HG02678 (cell line): ENCODE measurements around the gene AQP5.

ENCODE experiments used
- ATAC-seq: cut with Tn5 transposase; IDR thresholded peaks from one replicate; pipeline ENCODE4 v1.9.1; 2021; ENCODE audit warnings: mild to moderate bottlenecking, moderate library complexity; ENCODE audit not compliant: unreplicated experiment

AQP5 gene

DNA sequence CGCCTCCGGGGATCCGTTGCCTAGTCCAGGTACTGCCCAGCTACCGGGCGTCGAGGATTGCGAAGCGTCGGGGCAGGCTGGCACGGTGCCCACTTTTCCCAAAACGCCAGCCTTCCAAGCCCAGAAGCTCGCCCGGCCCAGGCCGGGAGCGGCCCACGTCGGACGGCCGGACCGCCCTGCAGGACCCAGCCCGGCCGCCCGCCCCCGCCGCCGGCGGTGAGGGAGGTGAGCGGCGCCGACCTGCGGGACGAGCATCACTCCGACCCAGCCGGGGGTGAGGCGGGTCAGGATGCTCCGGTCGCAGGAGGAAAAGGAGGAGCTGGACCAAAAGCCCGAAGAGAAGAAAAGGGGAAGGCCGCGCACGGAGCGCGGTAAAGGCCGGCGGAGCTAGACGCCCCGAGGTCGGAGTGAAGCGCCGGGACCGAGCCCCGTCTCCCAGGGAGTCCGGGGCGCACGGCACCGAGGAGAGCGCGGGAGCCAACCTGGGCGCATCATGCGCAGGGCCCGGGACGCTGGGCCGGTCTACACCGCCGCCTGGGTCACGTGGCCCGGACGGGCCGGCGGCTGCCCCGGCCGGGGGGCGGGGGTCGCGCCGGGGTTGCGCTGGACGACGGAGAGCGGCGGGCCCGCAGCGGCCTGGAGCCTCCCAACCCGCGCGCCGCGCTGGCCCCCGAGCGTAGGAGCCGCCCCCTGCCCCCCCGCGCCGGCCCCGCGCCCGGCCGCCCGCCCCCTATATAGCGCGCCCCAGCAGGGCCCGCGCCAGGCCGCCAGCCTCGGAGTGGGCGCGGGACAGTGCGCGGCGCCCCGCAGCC lies at the start of gene AQP5:
Gene AQP5, plus strand, starts transcription at position 762 of the 812 bp plus-strand sequence. CDS start 146 bp downstream, outside the sequence.
- ATAC-seq = no peak

DNA sequence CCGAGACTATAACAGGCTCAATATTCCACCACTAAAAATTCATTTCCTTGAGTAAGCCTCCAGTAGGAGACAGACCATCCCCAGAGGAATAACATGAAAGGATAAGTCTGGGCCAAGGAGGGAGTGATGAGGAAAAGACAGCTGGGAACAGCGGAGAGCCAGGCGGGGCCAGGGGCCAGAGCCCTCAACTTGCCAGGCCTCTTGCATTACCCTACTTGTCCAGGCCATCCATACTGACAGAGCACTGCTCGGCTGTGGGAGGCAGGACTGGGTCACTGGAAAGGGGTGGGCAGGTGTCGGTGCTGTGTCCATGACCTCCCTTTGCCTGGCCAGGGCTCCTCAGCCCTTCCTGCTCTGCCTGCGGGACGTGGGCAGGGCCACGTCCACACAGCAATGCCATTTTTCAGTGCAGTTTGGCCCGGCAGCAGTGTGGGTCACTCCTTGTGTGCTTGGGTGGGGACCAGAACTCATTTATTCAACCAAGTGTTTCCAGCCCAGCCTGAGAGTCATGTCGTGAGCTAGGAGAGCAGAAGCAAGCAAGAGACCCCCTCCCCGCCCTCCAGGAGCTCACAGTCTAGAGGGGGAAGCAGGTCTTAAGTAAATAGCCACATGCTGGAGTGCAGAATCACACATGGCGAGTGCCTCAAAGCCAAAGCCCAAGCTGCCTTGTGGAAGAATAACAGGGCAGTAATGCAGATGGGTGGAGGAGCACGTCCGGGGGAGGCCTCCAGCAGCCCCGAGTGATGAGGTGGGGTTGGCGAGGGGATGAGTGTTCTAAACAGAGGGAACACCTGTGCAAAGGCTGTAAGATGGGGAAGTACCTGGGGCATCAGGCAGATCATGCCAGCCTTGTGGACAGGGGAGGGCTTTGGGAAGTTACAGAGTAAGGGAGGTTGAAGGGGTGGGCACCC lies 49.1 kb upstream of the AQP5 start:
- no peak for ATAC-seq

DNA sequence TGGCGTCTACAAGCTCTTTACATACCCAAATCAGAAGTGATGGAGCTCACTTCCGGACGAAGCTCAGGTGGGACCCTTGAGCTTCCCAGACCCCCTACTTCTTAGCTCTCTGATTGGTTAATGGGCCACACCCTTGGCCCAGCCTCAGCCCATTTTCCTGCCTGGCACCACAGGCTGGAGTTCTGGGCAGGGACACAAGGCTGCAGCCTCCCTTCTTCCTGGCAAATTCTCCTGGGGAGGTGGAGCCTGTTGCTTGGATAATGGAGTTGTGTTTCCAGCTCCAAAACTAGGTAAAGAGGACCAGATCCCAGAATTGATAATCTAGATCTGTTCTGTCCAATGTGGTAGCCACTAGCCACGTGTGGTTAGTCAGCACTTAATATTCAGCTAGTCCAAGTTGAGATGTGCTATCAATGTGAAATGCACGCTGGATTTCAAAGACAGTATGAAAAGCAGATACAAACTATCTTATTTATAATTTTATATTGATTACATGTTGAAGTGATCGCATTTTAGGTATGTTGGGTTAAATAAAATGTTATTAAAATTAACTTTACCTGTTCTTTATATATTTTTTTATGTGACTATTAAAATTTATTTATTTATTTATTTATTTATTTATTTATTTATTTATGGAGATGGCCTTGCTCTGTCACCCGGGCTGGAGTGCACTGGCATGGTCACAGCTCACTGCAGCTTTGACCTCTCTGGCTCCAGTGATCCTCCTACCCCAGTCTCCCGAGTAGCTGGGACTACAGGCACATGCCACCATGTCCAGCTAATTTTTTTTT lies 45.3 kb upstream of the AQP5 start:
- ATAC-seq = no peak

DNA sequence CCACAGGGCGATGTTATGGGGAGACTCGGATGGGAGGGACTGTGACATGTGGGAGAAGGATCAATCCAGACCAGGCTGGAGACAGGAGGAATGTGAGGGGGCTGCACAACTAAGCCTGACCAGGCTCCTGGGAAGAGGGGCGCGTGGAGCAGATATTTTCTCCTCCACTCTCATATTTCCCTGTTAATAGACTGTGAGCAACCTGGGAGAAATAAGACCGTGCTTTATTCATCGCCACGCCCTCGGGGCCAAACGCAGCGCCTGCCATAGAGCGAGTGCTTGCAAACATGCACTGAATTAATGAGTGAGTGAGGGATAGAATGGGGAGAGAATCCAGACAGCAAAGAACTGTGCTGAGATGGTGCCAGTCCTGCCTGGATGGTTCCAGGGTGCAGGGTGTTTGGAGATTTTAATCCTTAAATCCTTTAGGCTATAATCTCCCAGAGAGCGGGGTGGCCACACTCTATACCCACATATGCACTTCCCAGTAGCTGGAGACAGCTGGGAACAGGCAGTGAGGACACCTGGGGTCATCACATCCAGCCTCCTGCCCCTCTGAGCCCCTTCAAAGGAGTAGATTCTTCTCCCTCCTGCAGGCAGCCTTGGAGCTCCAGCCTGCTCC lies 44.4 kb upstream of the AQP5 start:
- no peak for ATAC-seq

DNA sequence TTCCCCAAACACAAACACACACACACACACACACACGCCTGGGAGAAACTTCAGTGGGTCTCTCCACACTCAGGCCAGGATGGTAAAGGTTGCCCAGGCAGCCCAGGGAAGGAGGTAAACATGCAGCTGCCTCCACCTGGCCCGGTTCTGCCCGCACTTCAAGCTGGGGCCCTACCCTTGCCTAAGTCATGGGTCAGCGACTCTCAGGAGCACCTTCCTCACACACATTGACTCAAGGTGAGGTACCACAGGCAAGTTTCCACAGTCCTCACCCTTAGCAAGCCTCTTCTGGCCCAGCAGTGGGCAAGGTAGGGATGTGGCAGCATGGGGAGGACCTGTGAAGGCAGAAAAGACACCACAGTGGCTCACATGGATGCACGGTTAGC lies 43.9 kb upstream of the AQP5 start:
- no peak for ATAC-seq

DNA sequence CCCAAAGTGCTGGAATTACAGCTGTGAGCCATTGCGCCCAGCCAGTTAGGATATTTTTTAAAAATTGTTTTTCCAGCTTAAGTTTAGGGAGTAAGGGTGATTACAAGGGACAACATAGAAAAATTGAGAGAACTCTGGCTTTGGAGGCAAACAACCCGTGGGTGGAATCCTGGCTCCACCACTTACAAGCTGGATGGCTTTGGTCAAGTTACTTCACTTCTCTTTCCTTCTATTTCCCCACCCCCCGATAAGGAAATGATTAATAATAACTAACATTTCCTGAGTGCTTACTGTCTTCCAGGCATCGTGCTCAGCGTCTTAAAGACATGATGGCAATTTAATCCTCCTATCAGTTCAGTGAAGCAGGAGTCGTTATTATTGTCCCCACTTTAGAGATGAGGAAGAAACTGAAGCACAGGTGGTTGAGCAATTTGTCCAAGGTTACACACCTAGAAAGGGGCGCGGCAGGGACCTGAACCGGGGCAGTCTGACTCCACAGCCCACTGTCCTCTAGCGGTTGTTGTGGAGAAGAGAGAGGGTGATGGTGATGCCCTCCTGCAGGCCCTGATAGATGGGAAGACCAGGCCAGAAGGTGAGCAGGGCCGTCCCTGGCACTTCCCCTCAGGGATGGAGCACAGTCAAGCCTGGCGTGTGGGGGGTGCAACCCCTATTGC lies 41.3 kb upstream of the AQP5 start:
- no peak for ATAC-seq

DNA sequence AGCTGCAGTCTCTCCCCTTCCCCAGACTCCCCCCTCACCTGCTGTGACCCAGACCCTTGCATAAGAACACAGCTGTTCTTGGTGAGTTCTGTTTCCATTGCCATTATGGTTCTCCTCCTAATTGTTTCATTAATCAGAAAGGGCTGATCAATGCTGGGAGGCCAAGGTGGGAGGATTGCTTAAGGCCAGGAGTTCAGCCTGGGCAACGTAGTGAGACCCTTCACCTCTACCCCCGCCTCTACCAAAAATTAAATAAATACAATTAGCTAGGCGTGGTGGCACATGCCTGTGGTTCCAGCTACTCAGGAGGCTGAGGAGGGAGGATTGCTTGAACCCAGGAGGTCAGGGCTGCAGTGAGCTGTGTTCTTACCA lies 40.8 kb upstream of the AQP5 start:
- ATAC-seq = no peak

DNA sequence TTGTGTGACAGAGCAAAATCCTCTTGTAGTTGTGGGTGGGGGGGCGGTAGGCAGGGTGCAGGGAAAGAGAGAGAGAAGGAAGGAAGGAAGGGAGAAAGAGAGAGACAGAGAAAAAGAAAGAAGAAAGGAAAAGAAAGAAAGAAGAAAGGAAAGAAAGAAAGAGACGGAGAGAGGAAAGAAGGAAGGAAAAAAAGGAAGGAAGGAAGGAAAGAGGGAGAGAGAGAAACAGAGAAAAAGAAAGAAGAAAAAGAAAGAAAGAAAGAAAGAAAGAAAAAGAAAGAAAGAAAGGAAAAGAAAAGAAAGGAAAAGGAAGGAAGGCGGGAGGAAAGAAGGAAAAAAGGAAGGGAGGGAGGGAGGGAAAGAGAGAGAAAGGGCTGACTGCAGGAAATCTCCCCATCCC lies 40.4 kb upstream of the AQP5 start:
- no peak for ATAC-seq

DNA sequence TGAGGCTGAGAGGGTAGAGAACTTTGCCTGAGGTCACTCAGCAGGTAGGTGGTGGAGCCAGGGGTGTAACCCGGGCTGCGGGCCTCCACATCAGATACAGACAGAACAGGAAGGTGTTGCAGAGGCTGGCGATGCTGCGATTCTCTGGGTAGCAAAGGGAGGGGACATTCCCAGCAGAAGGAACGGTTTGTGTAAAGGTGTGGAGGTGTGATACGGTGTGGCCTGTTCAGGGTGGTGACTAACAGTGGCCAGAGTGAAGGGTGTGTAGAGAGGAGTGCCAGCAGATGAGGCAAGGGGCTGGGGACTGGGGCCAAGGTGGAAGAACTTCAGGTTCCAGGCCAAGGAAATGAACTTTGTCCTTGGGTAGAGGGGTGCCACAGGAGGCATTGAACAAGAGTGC lies 39.7 kb upstream of the AQP5 start:
- no peak for ATAC-seq

DNA sequence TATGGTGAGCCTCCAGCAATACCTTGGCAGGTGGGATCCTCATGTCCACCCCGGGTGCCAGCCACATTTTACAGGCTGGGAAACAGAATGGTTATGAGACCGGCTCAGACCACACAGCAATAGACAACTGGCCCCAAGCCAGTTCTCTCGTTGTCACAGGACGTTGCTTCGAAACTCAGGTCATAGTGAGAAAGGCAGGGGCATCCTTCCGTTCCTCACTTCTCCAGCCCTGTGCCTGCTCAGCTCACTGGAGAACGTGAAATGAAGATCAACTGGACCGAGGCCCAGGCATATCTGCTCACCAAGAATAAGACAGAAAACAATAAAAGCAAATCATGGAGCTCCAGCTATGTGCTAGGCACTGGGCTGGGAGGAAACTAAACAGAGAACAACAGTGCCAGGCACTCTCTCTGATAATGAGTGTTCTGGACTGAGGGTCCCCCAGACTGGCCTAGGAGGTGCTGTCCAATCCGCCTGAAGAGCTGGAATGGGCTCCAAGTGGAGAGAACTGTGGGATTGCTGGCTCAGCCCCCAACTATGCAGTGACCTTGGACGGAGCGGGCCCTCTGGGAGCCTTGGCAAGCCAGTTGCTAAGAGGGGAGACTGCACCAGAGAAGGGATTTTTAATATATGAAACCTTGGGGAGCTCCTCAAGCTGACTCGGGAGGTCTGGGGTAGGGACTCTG lies 39.2 kb upstream of the AQP5 start:
- no peak for ATAC-seq

DNA sequence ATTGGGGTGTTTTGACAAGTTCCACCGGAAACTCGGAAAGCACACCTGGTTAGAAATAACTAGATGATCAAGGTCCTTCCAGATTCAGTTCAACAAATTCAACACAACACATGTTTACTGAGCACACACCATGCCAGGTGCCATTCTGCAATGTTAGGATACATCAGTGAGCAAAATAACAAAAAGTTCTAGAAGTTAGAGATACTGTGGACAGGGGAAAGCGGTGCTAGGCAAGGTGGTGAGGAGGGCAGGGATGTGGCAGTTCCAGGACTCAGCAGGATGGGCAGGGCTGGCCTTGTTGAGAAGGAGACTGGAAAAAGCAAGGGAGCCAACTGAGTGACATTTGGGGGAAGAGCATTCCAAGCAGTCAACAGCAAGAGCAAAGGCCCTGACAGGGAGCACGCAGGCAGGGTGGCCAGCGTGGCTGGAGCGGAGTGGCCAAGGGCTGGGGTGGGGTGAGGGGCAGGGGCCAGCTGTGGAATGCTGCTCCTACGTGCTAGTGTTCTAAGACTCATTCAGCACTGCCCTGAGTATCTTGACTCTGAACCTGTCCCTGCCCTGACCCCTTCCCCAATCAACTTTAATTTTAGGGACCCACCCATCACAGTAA lies 38.5 kb upstream of the AQP5 start:
- ATAC-seq = no peak

DNA sequence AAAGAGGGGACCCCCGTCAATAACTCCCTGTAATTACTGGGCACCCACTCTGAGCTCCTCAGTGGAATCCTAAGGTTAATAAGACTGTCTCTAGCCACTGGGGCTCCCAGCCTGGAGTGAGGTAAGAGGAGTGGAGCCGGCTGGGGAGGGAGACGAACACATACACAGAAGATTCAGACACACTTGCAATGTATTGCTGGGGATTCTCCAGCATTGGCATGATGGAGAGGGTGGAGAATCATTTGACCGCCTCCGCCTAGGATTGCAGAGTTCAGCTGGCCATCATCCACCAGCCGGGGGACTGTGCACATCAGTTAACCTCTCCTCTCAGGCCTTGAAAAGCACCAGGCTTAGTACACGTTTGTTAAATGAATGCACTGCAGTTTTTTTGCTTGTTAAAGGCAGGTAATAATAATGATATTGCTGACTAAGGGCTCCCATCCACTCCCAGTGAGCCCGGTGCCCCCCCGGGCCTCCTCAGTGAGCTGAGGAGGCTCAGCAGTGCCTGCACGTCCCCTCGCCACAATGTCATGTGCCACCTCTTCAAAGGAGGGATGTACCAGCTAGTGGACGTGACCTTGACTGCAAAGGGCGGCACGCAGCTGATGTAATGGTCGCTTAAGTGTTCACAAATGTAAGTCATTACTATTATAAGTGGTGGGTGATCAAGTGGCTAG lies 37.7 kb upstream of the AQP5 start:
- ATAC-seq = no peak

DNA sequence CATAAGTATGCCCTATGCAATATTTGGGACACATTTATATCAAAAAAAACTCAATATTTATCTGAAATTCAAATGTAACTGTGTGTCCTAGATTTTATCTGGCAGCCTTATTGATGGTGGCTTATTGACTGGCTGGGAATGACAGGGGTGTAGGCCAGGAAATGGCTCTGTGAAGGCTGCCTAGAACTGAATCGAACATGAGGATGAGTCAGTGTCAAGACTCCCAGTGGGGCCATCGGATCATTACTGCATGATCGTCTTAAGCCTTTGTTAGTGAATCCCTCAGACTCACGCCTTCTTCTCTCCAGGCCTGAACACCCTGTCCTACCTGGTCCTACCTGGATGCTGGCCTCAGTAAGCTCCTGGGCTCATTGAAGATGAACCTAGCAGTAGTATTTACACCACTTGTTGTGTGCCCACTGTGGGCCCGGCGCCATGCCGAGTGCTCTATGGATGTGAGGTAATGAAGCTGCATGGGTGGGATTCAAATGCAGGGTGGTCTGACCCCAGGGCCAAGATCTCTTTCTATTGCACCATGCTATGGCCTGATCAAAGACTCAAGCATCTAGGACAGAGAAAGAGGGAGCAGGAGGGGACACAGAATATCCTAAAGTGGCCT lies 36.9 kb upstream of the AQP5 start:
- no peak for ATAC-seq

DNA sequence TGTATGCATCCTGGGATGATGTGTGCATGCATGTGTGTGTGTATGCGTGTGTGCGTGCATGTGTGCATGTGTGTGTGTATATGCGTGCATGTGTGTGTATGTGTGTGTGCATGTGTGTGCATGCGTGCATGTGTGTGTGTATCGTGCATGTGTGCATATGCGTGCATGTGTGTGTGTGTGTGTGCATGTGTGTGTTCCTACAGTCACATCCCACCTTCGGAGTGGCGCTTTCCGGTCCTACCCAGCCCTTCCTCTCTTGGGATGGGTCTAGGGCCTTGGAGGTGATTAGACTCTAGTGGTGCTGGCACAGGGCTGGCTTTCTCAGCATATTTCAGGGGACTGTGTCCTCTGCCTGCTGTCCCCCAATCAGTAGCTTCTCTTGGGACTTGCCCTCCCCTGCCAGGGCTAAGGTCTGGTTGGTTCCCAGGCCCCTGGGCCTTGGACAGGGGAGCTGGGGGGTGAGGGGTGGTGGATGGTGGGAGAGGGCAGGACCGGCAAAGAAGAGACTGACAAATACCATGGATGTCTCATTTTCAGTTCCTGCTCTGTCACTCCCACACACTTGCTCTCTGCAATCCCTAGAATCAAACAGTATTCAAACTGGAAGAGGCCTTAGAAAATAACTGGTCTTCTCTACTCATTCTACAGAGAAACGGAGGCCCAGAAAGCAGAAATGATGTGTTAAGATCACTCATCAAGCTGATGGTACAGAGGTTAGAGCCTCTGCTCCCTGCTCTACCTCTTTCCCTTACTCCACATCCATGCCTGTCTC lies 36.1 kb upstream of the AQP5 start:
- no peak for ATAC-seq

DNA sequence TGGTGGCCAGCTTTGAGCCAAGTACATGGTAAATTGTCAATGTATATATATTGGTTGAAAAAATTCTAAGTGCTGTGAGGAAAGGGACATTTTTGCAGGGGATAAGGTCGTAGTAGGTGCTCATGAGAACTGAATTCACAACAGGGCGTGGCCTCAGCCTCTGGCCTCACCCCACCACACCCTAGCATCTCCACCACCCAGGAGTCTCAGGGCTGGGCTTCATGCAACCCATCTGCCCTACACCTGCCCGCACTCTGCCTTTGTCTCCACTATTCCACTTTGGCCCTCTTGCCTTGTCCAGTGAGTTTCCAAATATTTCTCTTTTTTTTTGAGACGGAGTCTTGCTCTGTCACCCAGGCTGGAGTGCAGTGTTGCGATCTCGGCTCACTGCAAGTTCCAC lies 33.2 kb upstream of the AQP5 start:
- ATAC-seq = no peak

DNA sequence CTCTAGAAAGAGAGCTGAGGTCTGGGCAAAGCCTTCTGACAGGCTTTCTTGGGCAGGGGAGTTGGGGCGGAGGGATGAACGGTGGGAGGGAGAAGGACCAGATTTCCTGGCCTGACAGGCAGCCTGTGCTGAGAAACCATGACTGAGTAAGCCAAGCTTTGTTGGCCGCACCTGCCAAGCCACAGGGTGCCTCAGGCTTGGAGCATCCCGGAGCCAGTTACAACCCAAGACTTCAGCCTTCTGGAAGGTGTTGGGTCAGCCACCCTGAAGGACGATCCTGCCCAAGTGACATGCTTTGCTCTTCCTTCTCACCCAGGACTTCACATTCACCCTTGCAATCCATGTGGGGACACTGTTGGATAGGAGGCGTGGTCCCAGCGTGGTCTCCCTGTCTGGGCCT lies 32.1 kb upstream of the AQP5 start:
- ATAC-seq = no peak

DNA sequence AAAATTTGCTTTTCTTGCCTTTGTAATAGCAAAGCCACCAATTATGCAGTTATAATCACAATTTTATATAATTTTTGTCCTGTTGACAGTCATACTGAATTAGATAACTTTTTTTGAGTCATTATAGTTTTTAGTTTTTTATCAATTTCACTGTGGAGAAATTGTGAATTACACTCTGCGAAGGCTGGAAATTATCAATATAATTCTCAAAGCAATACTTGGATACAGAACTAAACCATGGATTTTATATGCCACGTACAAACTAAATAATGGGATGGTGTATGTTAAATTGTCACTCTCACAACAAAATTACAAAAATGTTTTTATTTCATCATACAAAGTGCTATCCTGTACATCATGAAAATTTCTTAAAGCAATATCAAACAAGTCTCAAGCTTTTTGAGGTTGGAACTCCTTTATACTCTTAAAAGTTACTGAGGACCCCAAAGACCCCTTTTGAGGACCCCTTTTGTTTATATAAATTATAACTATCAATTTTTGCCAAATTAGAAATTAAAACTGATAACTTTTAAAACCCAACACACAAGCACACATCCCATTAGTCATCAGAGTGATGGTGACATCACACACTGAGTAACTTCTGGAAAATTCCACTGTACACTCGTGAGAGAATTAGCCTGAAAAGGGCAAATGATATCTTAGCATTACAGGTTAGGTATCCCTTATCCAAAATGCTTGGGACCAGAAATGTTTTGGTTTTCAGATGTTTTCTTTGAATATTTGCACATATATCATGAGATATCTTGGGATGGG lies 31.0 kb upstream of the AQP5 start:
- no peak for ATAC-seq
